NT2/D1 (cell line): Measurements from ENCODE around the gene INPP4B.

Experiments used
- SUZ12 ChIP-seq: IDR thresholded peaks from 2 replicates; pipeline ENCODE4 v1.6.1; 2011; ENCODE audit not compliant: insufficient read length, insufficient read depth; ENCODE audit errors: extremely low read depth
- YY1 ChIP-seq: IDR thresholded peaks from 2 replicates; pipeline ENCODE4 v1.6.1; 2011; ENCODE audit not compliant: insufficient read length, insufficient read depth
- ZNF274 ChIP-seq: IDR thresholded peaks from 2 replicates; pipeline ENCODE4 v1.6.1; 2011; ENCODE audit warnings: mild to moderate bottlenecking, low read depth, low read length

- TF ChIP-seq YY1 (no peak), SUZ12 (no peak), ZNF274 (no peak)
These were observed 28.7 kb downstream of the INPP4B start for GRCh38 chr4:142817442-142817841.
